GM21529 (cell line): ENCODE results near the gene SLC51B.
"Not testable (repeated sequence)": the region's sequence is repeated elsewhere in the genome, so short reads cannot be mapped to it uniquely, and the experiment has no call there.

ENCODE experiments used
- ATAC-seq: cut with Tn5 transposase; IDR thresholded peaks from one replicate; pipeline ENCODE4 v1.9.1; 2021; ENCODE audit not compliant: unreplicated experiment

The SLC51B gene

GRCh38 chr15:65066001-65066634 lies 20.9 kb downstream of the SLC51B start:
- no peak for ATAC-seq

- no peak for ATAC-seq
Measured at GRCh38 chr15:65066635-65067316, 21.6 kb downstream of the SLC51B start.

GRCh38 chr15:65067317-65067644 lies 22.1 kb downstream of the SLC51B start:
- ATAC-seq: no peak

GRCh38 chr15:65067645-65068402 lies 22.6 kb downstream of the SLC51B start, which contains the start of gene RASL12:
RASL12 (minus strand) TSS chr15:65067991; CDS start chr15:65067835, 156 bp downstream.
- no peak for ATAC-seq

- no peak for ATAC-seq
Measured at GRCh38 chr15:65068403-65068788, 23.2 kb downstream of the SLC51B start.

- no peak for ATAC-seq
Measured at GRCh38 chr15:65069179-65069578, 24.0 kb downstream of the SLC51B start.

- ATAC-seq: no peak
Measured at GRCh38 chr15:65069779-65070546, 24.8 kb downstream of the SLC51B start.

- ATAC-seq: no peak
Measured at GRCh38 chr15:65071381-65071811, 26.2 kb downstream of the SLC51B start.

GRCh38 chr15:65072027-65072426 lies 26.8 kb downstream of the SLC51B start:
- no peak for ATAC-seq

- no peak for ATAC-seq
Measured at GRCh38 chr15:65072617-65073016, 27.4 kb downstream of the SLC51B start.

- not testable (repeated sequence) for ATAC-seq
Measured at GRCh38 chr15:65074946-65075345, 29.8 kb downstream of the SLC51B start.

- ATAC-seq: not testable (repeated sequence)
Measured at GRCh38 chr15:65075607-65076395, 30.6 kb downstream of the SLC51B start.

GRCh38 chr15:65076486-65077290 lies 31.5 kb downstream of the SLC51B start, which contains the start of gene KBTBD13:
KBTBD13 (plus strand) TSS chr15:65076746; CDS start chr15:65076816, 70 bp downstream.
- no peak for ATAC-seq

- ATAC-seq: no peak
Measured at GRCh38 chr15:65077291-65077980, 32.2 kb downstream of the SLC51B start.

- no peak for ATAC-seq
Measured at GRCh38 chr15:65077981-65078352, 32.8 kb downstream of the SLC51B start.

GRCh38 chr15:65079580-65079979 lies 34.4 kb downstream of the SLC51B start:
- ATAC-seq: no peak

- ATAC-seq: no peak
Measured at GRCh38 chr15:65081270-65081669, 36.1 kb downstream of the SLC51B start.

GRCh38 chr15:65081758-65082157 lies 36.6 kb downstream of the SLC51B start:
- ATAC-seq: no peak
